Posterior vena cava (tissue), 2 donors: ENCODE data around the gene COX6B2. TPM values are rescaled to one million over a fixed set of nuclear protein-coding genes. Genes with fewer than 3 reads are reported as not detected.
"Not testable (repeated sequence)": the region's sequence is repeated elsewhere in the genome, so short reads cannot be mapped to it uniquely, and the experiment has no call there.

ENCODE experiments used
- DNase-seq: peaks from one replicate; pipeline ENCODE4 v3.0.0-alpha.2; 2020; ENCODE audit warnings: low spot score
- intact Hi-C, 2 donors: fragments of 100-400 bp; cut with DNase I; formaldehyde crosslinking; loops; one replicate each; pipeline versions ENCODE4 v1.14.1 to v1.14.2; 2022 to 2023
- long read RNA-seq, 2 donors: library from polyadenylated mRNA; unstranded; transcript quantifications; one replicate each; pipeline ENCODE4 v2.0.0, GENCODE V29; 2020 to 2021
- total RNA-seq, 2 donors: library from RNA; stranded (reverse); fragmentation: NEBNext Ultra II Directional; extraction: Animal tissue kit (Norgen Biotek cat#: 25700); gene quantifications; one replicate each; pipeline ENCODE4 v1.2.1, GENCODE V29; 2021
- donor health status: DM: yes; HTN: yes; CAD: no.
- donor health status: DM: yes; HTN: yes; CAD: no.

COX6B2 gene, protein sequence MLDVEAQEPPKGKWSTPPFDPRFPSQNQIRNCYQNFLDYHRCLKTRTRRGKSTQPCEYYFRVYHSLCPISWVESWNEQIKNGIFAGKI
- 1 to 10 TPM in 1 of 2 donors, not detected in 1; 1.3 TPM for total RNA-seq
- long read RNA-seq, donor 1, result 0 reads
- long read RNA-seq, donor 2, result 0 reads

DNA sequence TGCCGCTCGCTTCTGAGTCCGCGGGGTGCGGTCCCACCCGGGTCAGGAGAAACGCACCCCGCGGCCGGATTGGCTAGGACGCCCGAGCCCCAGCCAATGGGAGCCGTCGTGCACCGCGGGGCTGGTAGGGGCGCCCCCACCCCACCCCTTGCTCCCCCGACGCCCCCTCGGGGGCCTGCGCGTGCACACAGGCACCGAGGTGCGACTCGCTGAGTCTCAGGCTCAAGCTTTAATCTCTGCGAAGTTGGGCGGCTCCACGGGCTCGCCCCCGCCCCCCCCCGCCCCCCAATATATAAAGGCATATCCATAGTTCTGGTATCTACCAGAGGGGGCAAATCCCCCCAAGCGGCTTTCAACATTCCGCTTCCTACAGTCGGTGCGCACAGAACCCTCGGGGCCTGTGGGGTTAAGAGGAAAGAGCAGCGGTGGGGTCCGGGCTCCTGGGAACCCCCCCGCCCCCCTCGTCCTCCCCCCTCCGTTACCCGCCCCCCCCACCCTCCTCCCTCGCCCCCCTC lies at the start of gene COX6B2:
TSS of gene COX6B2 (minus strand) at position 22 of the 515 bp plus-strand sequence. CDS start 198 bp downstream, outside the sequence.
- intact Hi-C loops, result no loop called here
- DNase-seq, result no peak

DNA sequence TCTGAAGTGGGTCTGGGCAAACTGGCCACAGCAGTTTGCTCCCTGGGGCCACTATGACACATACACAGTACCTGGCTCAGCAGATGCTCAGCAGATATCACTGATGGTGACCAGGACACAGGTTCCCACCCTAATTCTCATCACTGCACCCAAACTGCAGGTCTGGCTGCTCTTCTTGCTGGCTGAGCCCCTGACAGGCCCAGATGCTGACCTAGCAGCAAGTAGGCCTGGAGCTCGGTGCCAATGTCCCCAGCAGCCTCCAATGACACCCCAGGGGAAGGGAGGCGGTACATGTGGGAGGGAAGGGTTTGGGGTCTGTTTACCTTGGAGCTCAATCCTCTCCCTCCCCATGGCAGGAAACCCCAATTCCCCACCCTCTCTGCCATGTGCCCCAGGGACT lies 48.0 kb upstream of the COX6B2 start:
- DNase-seq, result no peak
- intact Hi-C loops, result no loop called here

DNA sequence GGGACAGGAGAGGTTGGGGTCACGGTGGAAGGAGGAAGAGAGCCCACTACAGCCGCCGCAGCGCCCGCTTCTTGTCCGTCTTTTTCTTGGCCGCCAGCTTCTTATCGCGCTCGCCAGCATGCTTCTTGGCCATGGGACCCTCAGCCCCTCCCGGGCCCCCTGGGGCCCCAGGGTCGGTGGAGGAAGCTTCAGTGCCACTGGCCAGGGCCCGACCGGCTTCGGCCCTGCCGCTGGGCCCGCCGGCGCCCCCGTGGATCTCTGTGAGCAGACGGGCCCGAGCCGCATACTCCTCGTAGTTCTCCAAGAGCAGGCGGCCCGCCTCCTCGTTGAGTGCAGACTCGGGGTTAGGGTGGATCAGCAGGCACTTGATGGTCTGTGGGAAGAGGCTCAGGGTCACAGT lies 46.9 kb upstream of the COX6B2 start:
- DNase-seq, intact Hi-C loops: not testable (repeated sequence)

DNA sequence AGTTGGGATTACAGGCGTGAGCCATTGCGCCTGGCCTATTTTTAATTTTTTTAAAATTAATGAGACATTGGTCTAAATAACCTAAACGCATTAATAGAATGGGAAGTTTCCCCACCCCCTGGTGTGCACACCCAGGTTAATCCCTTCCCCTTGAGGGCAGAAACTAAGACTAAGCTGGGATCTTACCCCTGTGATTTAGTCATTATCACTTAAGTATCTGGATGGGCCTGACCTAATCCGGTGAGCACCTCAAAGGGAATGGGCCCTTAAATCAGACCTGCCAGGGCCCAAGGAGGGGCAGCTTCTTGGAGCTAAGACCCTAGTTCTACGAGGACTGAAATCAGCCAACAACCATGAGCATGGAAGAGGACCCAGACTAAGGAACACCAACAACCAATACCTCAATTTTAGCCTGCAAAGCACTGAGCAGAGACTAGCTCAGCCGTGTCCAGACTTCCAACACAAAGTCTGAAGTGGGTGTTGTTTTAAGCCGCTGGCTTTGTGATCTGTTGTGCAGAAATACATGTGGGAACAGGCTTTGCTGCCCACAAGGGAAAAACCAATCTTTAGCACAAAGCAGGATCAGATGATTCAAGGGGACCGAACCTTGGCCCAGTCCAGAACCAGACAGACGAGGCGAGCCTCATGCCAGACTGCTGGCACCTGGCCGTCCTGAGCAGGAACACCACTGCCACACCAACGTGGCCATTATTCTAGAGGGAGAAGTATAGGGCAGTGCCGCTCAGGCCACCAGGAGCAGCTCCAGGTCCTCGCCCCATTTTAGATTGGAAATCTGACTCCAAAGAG lies 46.0 kb upstream of the COX6B2 start:
- DNase-seq, result no peak
- intact Hi-C loops, result loop anchor here in 1 of 2 donors (1.0 kb wide), 1 partner anchor 48 kb away; no protein-coding TSS in a partner anchor

DNA sequence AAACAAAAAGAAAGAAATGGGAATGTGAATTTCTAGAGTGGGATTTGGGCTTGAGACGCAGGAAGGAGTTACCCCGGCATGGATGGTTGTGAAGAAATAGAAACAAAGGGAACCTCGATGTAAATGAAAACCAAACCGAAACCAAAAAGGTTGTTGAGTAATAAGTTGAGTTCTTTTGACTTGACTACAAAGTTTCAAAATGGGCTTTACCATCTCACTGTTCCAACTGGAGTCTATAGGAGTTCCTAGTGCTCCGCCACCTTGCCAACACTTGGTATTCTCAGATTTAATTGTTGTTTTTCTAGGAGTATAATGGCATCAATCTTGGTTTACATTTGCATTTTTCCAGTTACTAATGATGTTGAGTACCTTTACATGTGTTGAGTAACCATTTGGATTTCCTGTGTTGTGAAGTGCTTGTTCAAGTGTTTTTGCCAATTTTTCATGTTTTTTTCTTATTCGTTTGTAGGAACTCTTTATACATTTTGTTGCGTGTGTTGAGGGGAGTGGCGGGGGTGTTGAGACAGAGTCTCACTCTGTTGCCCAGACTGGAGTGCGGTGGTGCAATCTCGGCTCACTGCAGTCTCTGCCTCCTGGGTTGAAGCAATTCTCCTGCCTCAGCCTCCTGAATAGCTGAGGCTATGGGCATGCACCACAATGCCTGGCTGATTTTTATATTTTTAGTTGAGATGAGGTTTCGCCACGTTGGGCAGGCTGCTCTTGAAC lies 43.8 kb upstream of the COX6B2 start:
- no peak for DNase-seq
- intact Hi-C loops, result no loop called here

DNA sequence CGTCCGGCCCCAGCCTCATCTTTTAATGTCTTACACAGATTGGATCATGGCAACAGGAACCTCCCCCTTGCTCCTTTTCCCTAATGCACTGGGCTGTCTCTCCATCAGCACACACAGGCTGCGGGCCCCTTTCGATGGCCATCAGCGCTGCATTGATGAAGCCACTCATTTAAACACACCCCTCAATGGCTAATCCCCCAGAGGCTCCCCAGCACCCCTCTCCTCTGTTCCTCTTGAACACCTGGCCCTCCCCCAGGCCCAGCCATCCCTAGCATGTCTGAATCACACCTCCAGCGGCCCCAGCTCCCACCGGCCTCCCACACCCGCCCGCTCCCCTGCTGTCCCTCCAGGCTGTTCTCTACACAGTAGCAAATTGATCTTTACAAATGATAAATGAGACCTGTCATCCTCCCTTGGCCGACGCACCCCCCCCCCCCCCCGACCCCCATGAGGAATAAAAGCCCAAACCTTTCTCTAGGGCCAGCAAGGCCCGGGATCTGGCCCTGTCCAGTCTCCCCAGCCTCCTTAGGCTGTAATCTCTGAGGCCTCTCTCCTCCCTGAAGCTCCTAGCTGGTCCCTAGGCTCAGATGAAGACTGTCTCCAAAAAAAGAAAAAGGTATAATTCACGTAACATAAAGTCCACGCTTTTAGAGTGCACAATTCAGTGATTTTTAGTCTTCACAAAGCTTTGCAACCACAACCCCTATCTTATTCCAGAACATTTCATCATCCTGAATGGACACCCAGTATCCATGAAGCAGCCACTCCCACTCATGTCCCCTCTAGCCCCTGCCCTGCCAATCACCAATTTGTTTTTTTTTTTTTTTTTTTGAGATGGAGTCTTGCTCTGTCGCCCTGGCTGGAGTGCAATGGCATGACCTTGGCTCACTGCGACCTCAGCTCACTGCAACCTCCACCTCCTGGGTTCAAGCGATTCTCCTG lies 38.6 kb upstream of the COX6B2 start:
- intact Hi-C loops, result no loop called here

DNA sequence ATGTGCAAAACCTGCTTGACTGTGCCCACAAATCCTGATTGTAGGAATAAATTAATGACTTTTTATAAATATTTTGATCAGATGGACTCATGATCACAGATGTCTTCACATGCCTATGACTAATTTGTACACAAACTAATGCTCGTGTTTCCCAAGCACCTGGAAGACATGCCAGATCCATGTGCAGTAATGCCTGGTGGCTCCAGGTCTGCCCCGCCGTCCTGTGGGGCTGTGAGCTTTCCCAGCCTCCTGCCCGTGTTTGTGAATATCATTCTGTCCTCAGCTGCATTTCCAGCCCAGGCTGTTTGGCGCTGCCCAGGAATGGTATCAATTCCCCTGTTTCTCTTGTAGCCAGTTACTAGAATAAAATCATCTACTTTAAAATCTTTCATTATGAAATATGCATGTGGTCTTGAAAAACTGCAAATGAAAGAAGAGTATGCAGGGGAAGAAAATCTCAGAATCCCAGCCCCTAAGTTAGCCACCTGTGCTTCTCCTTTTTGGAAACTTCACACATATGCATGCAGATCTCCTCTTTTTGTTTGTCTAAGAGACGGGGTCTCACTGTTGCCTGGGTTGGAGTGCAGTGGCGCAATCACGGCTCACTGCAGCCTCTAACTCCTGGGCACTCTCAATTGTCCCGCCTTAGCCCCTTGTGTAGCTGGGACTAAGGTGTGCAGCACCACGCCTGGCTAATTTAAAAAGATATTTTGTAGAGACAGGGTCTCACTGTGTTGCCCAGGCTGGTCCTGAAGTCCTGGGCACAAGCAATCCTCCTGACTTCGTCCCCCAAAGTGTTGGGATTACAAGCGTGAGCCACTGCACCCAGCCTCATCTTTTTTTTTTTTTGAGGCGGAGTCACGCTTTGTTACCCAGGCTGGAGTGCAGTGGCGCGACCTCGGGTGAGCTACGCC lies 37.4 kb upstream of the COX6B2 start:
- DNase-seq, result no peak

More for the DNA sequence above, 38.6 kb upstream of the COX6B2 start:
- no peak for DNase-seq

DNA sequence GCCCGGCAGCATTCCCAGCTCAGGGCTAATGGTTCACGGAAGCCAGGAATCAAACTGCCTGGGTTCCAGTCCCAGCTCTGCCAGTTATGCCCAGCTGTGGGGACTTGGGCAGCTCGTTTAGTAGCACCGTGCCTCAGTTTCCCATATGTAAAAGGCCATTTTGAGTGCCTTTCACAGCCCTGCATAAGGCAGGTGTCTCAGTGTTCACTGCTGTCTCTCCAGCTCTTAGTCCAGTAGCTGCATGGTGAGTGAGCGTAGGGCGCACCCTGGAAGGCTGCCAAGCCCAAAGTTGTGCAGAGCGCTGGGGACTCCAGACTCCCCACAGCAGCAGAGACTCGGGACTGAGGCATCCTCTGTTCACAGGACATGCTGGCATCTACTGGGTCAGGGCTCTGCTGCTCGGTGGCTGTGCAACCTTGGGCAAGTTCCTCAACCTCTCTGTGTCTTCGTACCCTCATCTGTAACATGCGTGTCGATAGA lies 36.7 kb upstream of the COX6B2 start:
- no peak for DNase-seq
- intact Hi-C loops, result no loop called here

More for the DNA sequence above, 37.4 kb upstream of the COX6B2 start:
- intact Hi-C loops, result no loop called here

DNA sequence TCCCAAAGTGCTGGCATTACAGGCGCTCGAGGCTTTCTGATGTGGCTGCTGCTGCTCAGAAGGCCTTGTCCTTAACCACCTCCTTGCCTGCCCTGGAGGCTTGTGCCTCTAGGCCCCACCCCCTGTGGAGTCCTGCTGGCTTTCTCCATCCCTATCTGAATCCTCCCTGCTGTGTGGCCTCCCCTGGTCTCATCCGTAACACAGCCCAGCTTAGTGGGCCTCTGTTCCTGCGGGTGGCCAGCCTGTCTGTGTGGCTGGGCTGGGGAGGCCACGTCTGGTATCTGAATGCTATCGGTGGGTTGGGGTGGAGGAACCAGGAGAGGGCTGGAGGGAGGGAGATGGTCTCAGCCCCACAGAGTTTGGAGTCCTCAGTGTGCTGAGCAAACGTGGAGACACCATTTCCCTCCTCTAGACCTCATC lies 36.0 kb upstream of the COX6B2 start:
- DNase-seq, result no peak
- intact Hi-C loops, result no loop called here

DNA sequence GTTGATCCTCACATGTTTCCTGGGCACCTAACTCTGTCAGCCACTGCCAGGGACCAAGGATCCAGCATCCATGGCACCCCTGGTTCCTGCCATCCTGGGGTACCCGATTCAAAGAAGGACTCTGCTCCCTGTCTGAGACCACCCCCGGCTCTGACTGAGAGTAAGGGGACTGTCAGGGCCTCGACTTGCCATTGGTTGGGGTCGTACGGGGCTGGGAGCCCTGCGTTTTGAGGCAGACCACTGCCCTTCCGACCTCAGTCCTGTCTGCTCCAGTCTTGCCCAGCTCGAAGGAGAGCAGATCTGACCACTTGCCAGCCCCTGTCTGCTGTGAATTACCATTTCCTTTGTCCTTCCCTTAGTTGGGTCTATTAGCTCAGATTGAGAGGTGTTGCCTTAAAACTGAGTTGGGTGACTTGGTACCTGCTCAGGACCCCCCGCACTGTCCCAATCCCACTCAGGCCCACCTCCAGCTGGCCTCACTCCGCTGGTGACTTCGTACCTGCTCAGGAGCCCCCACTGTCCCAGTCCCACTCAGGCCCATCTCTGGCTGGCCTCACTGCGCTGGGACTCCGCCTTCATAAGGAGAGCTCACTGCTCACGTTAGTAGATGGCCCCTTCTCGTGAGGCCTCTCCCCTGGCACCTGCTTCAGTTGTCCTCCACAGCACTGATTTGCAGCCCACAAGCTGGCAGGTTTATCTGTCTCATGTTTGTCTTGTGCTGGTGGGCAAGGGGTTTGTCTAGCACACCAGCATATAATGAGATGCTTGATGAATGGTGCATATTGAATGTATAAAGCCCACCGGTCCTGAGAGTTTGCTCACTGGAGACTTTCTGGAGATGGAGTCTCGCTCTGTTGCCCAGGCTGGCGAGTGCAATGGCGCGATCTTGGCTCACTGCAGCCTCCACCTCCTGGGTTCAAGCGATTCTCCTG lies 35.1 kb upstream of the COX6B2 start:
- intact Hi-C loops, result no loop called here
- DNase-seq, result no peak

DNA sequence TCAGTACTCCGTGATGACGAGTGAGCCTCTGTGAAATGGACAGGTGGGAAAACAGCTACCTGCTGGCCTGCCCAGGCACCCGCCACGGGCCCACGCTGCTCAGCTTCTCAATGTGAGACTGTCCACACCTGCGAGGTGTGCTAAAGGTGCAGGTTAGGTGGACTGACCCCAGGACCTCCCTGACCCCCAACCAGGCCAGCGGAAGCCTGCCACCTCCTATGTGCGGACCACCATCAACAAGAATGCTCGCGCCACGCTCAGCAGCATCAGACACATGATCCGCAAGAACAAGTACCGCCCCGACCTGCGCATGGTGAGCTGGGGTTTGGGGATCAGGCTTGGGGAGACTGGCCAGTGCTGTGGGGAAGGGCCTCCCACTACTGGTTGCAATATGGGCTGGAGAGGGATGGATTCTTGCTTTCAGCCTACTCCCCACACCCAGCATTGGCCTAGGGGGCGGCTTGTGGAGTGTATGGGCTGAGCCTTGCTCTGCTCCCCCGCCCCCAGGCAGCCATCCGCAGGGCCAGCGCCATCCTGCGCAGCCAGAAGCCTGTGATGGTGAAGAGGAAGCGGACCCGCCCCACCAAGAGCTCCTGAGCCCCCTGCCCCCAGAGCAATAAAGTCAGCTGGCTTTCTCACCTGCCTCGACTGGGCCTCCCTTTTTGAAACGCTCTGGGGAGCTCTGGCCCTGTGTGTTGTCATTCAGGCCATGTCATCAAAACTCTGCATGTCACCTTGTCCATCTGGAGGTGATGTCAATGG lies 33.4 kb upstream of the COX6B2 start:
- no peak for DNase-seq
- intact Hi-C loops, result no loop called here

DNA sequence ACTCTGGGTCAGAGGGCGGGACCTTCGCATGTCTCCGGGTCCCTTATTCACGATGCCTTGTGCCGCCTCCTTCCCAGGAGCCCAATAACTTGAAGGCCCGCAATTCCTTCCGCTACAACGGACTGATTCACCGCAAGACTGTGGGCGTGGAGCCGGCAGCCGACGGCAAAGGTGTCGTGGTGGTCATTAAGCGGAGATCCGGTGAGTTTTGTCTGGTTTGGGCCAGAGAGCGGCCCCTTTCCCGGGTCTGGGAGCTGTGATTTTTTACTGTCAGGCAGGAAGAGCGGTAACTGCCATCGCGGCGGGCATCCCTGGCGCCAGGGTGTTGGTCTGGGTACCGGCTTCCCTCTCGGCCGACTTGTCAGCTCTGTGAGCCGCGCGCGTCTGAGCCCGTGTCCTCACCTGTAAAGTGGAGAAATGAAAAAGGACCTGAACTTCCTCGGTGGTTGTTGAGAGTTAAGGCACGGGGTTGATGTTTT lies 32.0 kb upstream of the COX6B2 start:
- intact Hi-C loops, result no loop called here
- no peak for DNase-seq

DNA sequence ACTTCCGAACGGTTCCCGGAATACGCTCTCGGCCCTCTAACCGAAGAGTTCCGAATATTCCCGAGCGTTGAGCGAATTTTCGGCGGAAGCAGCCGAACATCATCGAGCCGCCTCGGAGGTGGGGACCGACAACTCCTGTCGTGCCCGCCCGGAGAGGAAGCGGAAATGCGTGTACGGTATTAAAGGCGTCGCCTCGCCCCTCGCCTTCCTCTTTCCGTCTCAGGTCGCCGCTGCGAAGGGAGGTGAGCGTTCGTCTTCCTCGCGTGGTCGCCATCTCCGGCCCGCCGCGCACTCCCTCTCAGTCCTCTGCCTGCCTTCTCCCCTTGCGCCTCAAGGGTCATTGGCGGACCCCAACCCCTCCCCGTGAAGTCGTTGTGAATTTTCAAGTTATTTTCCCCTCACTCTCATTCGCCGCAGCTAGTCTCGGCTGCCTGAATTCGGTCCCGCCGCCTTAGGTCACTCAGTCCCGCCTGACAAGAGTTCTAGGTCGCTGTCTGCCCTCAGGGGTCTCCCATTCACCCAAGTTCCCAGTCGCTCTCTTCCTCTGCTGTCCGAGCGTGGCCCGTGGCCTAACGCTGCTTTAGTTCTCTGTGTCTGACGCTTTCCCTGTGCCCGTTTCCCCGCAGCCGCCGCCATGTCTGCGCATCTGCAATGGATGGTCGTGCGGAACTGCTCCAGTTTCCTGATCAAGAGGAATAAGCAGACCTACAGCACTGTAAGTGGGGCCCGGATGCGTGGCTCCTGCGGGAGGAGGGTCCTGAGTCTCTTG lies 31.4 kb upstream of the COX6B2 start, which contains the start of gene RPL28:
TSS of gene RPL28 (plus strand) at position 209 of the 769 bp plus-strand sequence. CDS start at position 635, 426 bp downstream.
- DNase-seq, result peak; percentile 100
- intact Hi-C loops, result no loop called here

DNA sequence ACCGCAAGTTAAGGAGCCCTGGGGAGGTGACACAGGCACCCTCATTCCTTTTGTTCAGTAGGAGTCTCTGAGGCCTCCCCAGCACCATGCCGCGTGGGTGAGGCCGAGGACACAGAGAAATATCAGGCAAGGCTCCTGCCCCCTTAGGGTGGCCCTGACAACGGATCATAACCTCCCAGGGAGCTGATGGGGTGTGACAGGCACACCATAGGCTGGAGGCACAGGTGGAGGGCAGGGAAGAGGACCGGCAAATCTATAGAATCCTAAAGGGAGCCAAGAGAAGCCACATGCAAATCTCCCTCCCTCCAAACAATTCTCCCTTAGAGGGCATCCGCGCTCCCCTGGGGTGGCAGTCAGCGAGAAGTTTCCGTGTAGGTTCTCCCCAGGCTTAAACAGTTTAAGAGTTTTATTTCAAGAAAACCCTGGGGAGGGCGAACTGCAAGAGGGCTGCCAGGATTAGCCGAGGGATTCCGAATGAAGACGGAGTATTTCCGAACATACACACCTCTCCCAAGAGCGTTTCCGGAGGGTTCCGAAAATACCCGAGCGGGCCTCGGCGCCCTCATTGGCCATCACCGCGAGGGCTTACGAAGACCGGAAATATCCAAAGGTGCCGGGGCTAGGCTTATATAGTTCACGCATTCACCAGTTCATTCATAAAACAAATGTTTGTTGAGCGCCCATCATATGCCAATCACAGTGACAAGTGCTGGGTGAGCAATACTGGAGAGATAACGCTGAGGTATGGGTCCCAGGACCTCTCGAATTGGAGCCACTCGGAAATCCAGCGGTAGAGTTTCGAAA lies 30.6 kb upstream of the COX6B2 start:
- intact Hi-C loops, result loop anchor here in 1 of 2 donors (5.0 kb wide), 1 partner anchor 83 kb away; no protein-coding TSS in a partner anchor
- DNase-seq, result peak; percentile 98
